Fibroblast of lung (primary cell): ENCODE data around the gene GGT6.

Experiments used
- CTCF ChIP-seq, 2 donors: IDR thresholded peaks in 1 of 2; conservative IDR thresholded peaks in 1 of 2; 1 replicate in 1 of 2; 2 replicates in 1 of 2; pipeline ENCODE4 v1.5.1; 2011 to 2012; ENCODE audit warnings: low read length in 2 of 2, control low read depth in 1 of 2, inconsistent platforms in 1 of 2, low read depth in 1 of 2, mild to moderate bottlenecking in 1 of 2
- EZH2 ChIP-seq: IDR thresholded peaks from 2 replicates; pipeline ENCODE4 v1.5.1; 2012; ENCODE audit warnings: low read length, control low read depth, mild to moderate bottlenecking; ENCODE audit errors: missing control alignments

DNA sequence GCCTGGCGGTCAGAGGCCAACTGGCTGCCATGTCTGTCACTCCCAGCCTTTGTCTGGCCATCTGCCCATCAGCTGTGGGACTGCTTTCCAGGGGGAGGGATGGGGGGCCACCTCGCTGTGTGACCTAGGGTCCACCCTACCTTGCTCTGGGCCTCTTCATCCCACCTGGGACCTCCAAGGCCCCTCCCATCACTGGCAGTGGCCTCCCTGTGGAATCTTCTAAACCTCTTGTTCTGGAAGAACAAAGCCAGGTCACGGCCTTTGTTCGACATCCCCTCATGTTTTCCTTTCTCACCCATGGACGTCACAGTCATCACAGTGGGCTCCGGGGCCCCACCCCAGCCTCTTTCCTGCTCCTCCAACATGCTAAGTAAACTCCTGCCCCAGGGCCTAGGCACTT, 37.7 kb downstream of the GGT6 start:
- TF ChIP-seq CTCF (conservative IDR thresholded peaks at IDR 0.05 in 1 of 2, IDR thresholded peaks at IDR 0.05 in 1 of 2; ENCODE audit: low read depth in 1 of 2, low read length in 2 of 2) (no peak), EZH2 (no peak)
